ENCODE data around the gene STK10.

DNA sequence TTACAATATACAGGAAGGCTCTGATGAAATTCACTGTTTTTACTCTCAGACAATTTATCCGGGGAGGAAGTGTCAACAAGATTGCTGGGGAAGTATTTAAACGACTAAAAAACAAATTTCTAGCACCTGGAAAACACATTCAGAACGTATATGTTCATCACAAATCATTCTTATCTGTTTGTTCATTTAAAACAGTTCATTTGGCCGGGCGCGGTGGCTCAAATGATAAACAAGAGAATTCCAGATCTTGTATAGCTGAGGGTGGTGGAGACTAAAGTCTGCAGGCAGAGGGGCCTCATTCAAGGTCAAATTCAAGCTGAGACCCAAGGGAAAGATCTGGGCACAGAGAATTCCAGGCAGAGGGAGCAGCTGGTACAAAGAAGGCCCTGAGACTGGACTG lies 90.0 kb downstream of the STK10 start:
- TF ChIP-seq, protein P1, sequence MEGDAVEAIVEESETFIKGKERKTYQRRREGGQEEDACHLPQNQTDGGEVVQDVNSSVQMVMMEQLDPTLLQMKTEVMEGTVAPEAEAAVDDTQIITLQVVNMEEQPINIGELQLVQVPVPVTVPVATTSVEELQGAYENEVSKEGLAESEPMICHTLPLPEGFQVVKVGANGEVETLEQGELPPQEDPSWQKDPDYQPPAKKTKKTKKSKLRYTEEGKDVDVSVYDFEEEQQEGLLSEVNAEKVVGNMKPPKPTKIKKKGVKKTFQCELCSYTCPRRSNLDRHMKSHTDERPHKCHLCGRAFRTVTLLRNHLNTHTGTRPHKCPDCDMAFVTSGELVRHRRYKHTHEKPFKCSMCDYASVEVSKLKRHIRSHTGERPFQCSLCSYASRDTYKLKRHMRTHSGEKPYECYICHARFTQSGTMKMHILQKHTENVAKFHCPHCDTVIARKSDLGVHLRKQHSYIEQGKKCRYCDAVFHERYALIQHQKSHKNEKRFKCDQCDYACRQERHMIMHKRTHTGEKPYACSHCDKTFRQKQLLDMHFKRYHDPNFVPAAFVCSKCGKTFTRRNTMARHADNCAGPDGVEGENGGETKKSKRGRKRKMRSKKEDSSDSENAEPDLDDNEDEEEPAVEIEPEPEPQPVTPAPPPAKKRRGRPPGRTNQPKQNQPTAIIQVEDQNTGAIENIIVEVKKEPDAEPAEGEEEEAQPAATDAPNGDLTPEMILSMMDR (IDR thresholded peaks at IDR 0.05) = no peak
- TF ChIP-seq POLR2A (IDR thresholded peaks at IDR 0.05) = no peak
- no peak for TF ChIP-seq EP300 (IDR thresholded peaks at IDR 0.05)
- no peak for TF ChIP-seq POLR2AphosphoS5 (IDR thresholded peaks at IDR 0.05)

All from stomach (tissue), 4 donors.